ENCODE results near the gene FMR1. TPM values are rescaled to one million over a fixed set of nuclear protein-coding genes. Genes with fewer than 3 reads are reported as not detected.

Gene FMR1
- total RNA-seq, 1 experiment from 2014 or later = 44.6 TPM

GRCh38 chrX:147916375-147916968 lies 4.8 kb downstream of the FMR1 start:
- Histone ChIP-seq H4K20me1 (ENCODE audit: control insufficient read depth, insufficient read depth, insufficient read length) (no peaks in the 10 kb centered on the region), H2BK15ac (ENCODE audit: low read depth, low read length) (no peak overlapping the region), H3K23ac (ENCODE audit: insufficient read length, low read depth, low read length) (no peak overlapping the region), H2BK12ac (ENCODE audit: insufficient read length, low read depth, low read length) (no peak overlapping the region), H3K18ac (ENCODE audit: insufficient read length, low read depth, low read length) (no peak overlapping the region), H3K4me2 (ENCODE audit: insufficient read depth, insufficient read length, low read length) (no peak overlapping the region), H3T11ph (ENCODE audit: low read length) (no peak overlapping the region), H3K27me3 (ENCODE audit: insufficient read depth, low read length) (no peaks in the 10 kb centered on the region), H3K14ac (ENCODE audit: insufficient read depth, low read length) (no peak overlapping the region), H2BK120ac (ENCODE audit: low read depth, low read length, poor library complexity, severe bottlenecking) (no peak overlapping the region), H3K79me2 (ENCODE audit: insufficient read depth, low read length) (peaks cover 17% of the 10 kb centered on the region; the same call in 1 of the 2 replicates), H3K27ac (ENCODE audit: insufficient read length, low read depth, low read length) (no peak overlapping the region), H4K8ac (replicated peaks; ENCODE audit: insufficient read length, low read depth, low read length) (no peak overlapping the region), H2AK5ac (ENCODE audit: insufficient read length, low read length) (no peak overlapping the region), H3K9me3 (ENCODE audit: control insufficient read depth, low read depth, low read length) (peaks cover 9% of the 10 kb centered on the region), H4K5ac (ENCODE audit: insufficient read length, low read depth, low read length) (no peak overlapping the region), H2AFZ (ENCODE audit: low read length) (no peak overlapping the region), H3K56ac (ENCODE audit: insufficient read length, low read depth, low read length) (no peak overlapping the region), H3K23me2 (ENCODE audit: insufficient read length, low read depth, low read length, poor library complexity, severe bottlenecking) (peaks cover 1% of the 10 kb centered on the region), H3K79me1 (ENCODE audit: insufficient read depth, low read depth, low read length, poor library complexity, severe bottlenecking) (no peaks in the 10 kb centered on the region), H2BK20ac (ENCODE audit: low read depth, low read length, poor library complexity, severe bottlenecking) (no peak overlapping the region), H4K91ac (ENCODE audit: insufficient read length, low read depth, low read length) (no peak overlapping the region), H3K4me1 (ENCODE audit: insufficient read depth, low read length) (peaks cover 6% of the 10 kb centered on the region; the same call in 1 of the 2 replicates), H3K4ac (ENCODE audit: low read depth, low read length) (no peak overlapping the region), H2BK5ac (ENCODE audit: insufficient read length, low read length) (no peak overlapping the region), H3K9ac (ENCODE audit: extremely low read depth, insufficient read length, low read length) (no peak overlapping the region)
- peaks cover under 1% of the 10 kb centered on the region for H3K27me3 Mint-ChIP-seq (ENCODE audit: low read depth)
- no peak for DNase-seq
- H3K9me3 Mint-ChIP-seq = peaks cover 48 to 57% of the 10 kb centered on the region in 2 experiments
- H3K4me1 Mint-ChIP-seq = peaks cover 38 to 45% of the 10 kb centered on the region in 2 experiments
- WGBS (ENCODE audit: extremely low coverage, insufficient read length, low lambda C conversion rate) = no CpG with 5 or more reads among the region's 6 CpGs
- H3K4me3 Mint-ChIP-seq = peak overlapping the region in 1 of 2 experiments; percentile 63; a peak in 3 of 5 replicates
- H3K27ac Mint-ChIP-seq = peak overlapping the region; percentile 87 to 93 (median 87)
- no peak for TF ChIP-seq CTCF (conservative IDR thresholded peaks at IDR 0.05)
- H3K36me3 Mint-ChIP-seq (ENCODE audit: insufficient read depth in 1 of 3, low read depth in 3 of 3) = peaks cover 0 to 6% (median 6%) of the 10 kb centered on the region in 3 experiments; a peak in 5 of 7 replicates
